H9 (cell line): ENCODE measurements around the gene RSAD2. TPM values are rescaled to one million over a fixed set of nuclear protein-coding genes. Genes with fewer than 3 reads are reported as not detected.

ENCODE experiments used
- DNase-seq: peaks from one replicate; pipeline ENCODE4 v3.0.0-alpha.2; 2017
- H2AFZ ChIP-seq: one replicate; pipeline ENCODE4 v1.6.1; 2013; ENCODE audit warnings: mild to moderate bottlenecking, low read length, control low read depth, moderate library complexity
- H2AK5ac ChIP-seq: 2 replicates; pipeline ENCODE4 v1.6.1; 2013; ENCODE audit warnings: low read length, control low read depth, mixed read lengths; ENCODE audit not compliant: insufficient read length
- H2BK120ac ChIP-seq: one replicate; pipeline ENCODE4 v1.6.1; 2013; ENCODE audit warnings: low read depth, mild to moderate bottlenecking, low read length, control low read depth, inconsistent platforms; ENCODE audit not compliant: poor library complexity, severe bottlenecking
- H2BK12ac ChIP-seq: 2 replicates; pipeline ENCODE4 v1.6.1; 2013; ENCODE audit warnings: low read length, control low read depth, mixed read lengths, low read depth; ENCODE audit not compliant: insufficient read length
- H2BK15ac ChIP-seq: 2 replicates; pipeline ENCODE4 v1.6.1; 2013; ENCODE audit warnings: low read depth, low read length, control low read depth
- H2BK20ac ChIP-seq: one replicate; pipeline ENCODE4 v1.6.1; 2013; ENCODE audit warnings: low read depth, mild to moderate bottlenecking, low read length, control low read depth, inconsistent platforms; ENCODE audit not compliant: poor library complexity, severe bottlenecking
- H2BK5ac ChIP-seq: 2 replicates; pipeline ENCODE4 v1.6.1; 2013; ENCODE audit warnings: low read length, control low read depth, mixed read lengths; ENCODE audit not compliant: insufficient read length
- H3K14ac ChIP-seq: 2 replicates; pipeline ENCODE4 v1.6.1; 2013; ENCODE audit warnings: low read length, control low read depth; ENCODE audit not compliant: insufficient read depth
- H3K18ac ChIP-seq: 2 replicates; pipeline ENCODE4 v1.6.1; 2013; ENCODE audit warnings: low read depth, mild to moderate bottlenecking, mixed read lengths, low read length, control low read depth; ENCODE audit not compliant: insufficient read length
- H3K23ac ChIP-seq: 2 replicates; pipeline ENCODE4 v1.6.1; 2013; ENCODE audit warnings: low read length, control low read depth, mixed read lengths, low read depth; ENCODE audit not compliant: insufficient read length
- H3K23me2 ChIP-seq: 2 replicates; pipeline ENCODE4 v1.6.1; 2013; ENCODE audit warnings: low read depth, mild to moderate bottlenecking, mixed read lengths, low read length, control low read depth; ENCODE audit not compliant: insufficient read length, poor library complexity, severe bottlenecking
- H3K27ac ChIP-seq: 2 replicates; pipeline ENCODE4 v1.5.1; 2013; ENCODE audit warnings: low read length, control low read depth, mixed read lengths, low read depth; ENCODE audit not compliant: insufficient read length
- H3K27me3 ChIP-seq: 2 replicates; pipeline ENCODE4 v1.6.1; 2013; ENCODE audit warnings: low read length, control low read depth, inconsistent platforms; ENCODE audit not compliant: insufficient read depth
- H3K4ac ChIP-seq: 2 replicates; pipeline ENCODE4 v1.6.1; 2013; ENCODE audit warnings: low read depth, mild to moderate bottlenecking, control low read depth, inconsistent platforms, low read length, moderate library complexity
- H3K4me1 ChIP-seq: 2 replicates; pipeline ENCODE4 v1.6.1; 2013; ENCODE audit warnings: low read length, control low read depth, inconsistent platforms; ENCODE audit not compliant: insufficient read depth
- H3K4me2 ChIP-seq: 2 replicates; pipeline ENCODE4 v1.6.1; 2013; ENCODE audit warnings: low read length, control low read depth, mixed read lengths; ENCODE audit not compliant: insufficient read length, insufficient read depth
- H3K56ac ChIP-seq: 2 replicates; pipeline ENCODE4 v1.6.1; 2013; ENCODE audit warnings: low read depth, mild to moderate bottlenecking, mixed read lengths, low read length, control low read depth; ENCODE audit not compliant: insufficient read length
- H3K79me1 ChIP-seq: 2 replicates; pipeline ENCODE4 v1.6.1; 2013; ENCODE audit warnings: low read depth, mild to moderate bottlenecking, moderate library complexity, low read length, control low read depth, inconsistent platforms; ENCODE audit not compliant: insufficient read depth, poor library complexity, severe bottlenecking
- H3K79me2 ChIP-seq: 2 replicates; pipeline ENCODE4 v1.6.1; 2013; ENCODE audit warnings: low read length, control low read depth, inconsistent platforms; ENCODE audit not compliant: insufficient read depth
- H3K9ac ChIP-seq: 2 replicates; pipeline ENCODE4 v1.6.1; 2013; ENCODE audit warnings: low read length, control low read depth, mixed read lengths; ENCODE audit not compliant: insufficient read length; ENCODE audit errors: extremely low read depth
- H3K9me3 ChIP-seq: one replicate; pipeline ENCODE4 v1.6.1; 2013; ENCODE audit warnings: low read depth, low read length, inconsistent platforms; ENCODE audit not compliant: control insufficient read depth
- H3T11ph ChIP-seq: one replicate; pipeline ENCODE4 v1.6.1; 2013; ENCODE audit warnings: mild to moderate bottlenecking, low read length, control low read depth, inconsistent platforms
- H4K20me1 ChIP-seq: one replicate; pipeline ENCODE4 v1.6.1; 2013; ENCODE audit not compliant: control insufficient read depth, insufficient read length, insufficient read depth
- H4K5ac ChIP-seq: 2 replicates; pipeline ENCODE4 v1.6.1; 2013; ENCODE audit warnings: low read depth, mild to moderate bottlenecking, mixed read lengths, low read length, control low read depth; ENCODE audit not compliant: insufficient read length
- H4K8ac ChIP-seq: replicated peaks from 2 replicates; pipeline ENCODE4 v1.6.1; 2013; ENCODE audit warnings: low read length, control low read depth, mixed read lengths, low read depth; ENCODE audit not compliant: insufficient read length
- H4K91ac ChIP-seq: 2 replicates; pipeline ENCODE4 v1.6.1; 2013; ENCODE audit warnings: low read depth, mild to moderate bottlenecking, moderate library complexity, mixed read lengths, low read length, control low read depth; ENCODE audit not compliant: insufficient read length
- H3K27ac Mint-ChIP-seq, 3 experiments: 2 replicates in 2 of 3; 3 replicates in 1 of 3; pipeline ENCODE4 v1.8.0; 2020 to 2021; ENCODE audit warnings: mixed read lengths in 3 of 3, mild to moderate bottlenecking in 1 of 3, moderate library complexity in 1 of 3
- H3K27me3 Mint-ChIP-seq: 2 replicates; pipeline ENCODE4 v1.8.0; 2021; ENCODE audit warnings: low read depth, mild to moderate bottlenecking, moderate library complexity, mixed read lengths
- H3K36me3 Mint-ChIP-seq, 3 experiments: 2 replicates in 2 of 3; 3 replicates in 1 of 3; pipeline ENCODE4 v1.8.0; 2020 to 2021; ENCODE audit warnings: low read depth in 3 of 3, mixed read lengths in 3 of 3; ENCODE audit not compliant: insufficient read depth in 1 of 3
- H3K4me1 Mint-ChIP-seq, 2 experiments: 2 replicates each; pipeline ENCODE4 v1.8.0; 2020; ENCODE audit warnings: mixed read lengths in 2 of 2
- H3K4me3 Mint-ChIP-seq, 2 experiments: 2 replicates in 1 of 2; 3 replicates in 1 of 2; pipeline ENCODE4 v1.8.0; 2020 to 2021; ENCODE audit warnings: mild to moderate bottlenecking in 2 of 2, mixed read lengths in 2 of 2, moderate library complexity in 1 of 2
- H3K9me3 Mint-ChIP-seq, 2 experiments: 2 replicates in 1 of 2; 3 replicates in 1 of 2; pipeline ENCODE4 v1.8.0; 2020; ENCODE audit warnings: mild to moderate bottlenecking in 2 of 2, mixed read lengths in 2 of 2, moderate library complexity in 1 of 2
- WGBS: extraction: QIAGEN DNeasy Blood & Tissue Kit; methylation state at CpG from one replicate; pipeline ENCODE4 v1.1.7; 2013; ENCODE audit warnings: missing lambda C conversion rate, low lambda C conversion rate, mixed read lengths; ENCODE audit not compliant: insufficient read length; ENCODE audit errors: extremely low coverage; 5-methylcytosine and 5-hydroxymethylcytosine counted together
- total RNA-seq: library from RNA; stranded (reverse); gene quantifications from 2 replicates; pipeline ENCODE4 v1.2.1, GENCODE V29; 2021
- TF ChIP-seq, protein P1 (sequence below): fragments of 200-600 bp; sonication (generic); conservative IDR thresholded peaks from 3 replicates; pipeline ENCODE4 v1.8.0; 2021; ENCODE audit warnings: antibody characterized with exemption, mild to moderate bottlenecking

Gene RSAD2
- total RNA-seq, 1 experiment from 2014 or later = not detected

DNA sequence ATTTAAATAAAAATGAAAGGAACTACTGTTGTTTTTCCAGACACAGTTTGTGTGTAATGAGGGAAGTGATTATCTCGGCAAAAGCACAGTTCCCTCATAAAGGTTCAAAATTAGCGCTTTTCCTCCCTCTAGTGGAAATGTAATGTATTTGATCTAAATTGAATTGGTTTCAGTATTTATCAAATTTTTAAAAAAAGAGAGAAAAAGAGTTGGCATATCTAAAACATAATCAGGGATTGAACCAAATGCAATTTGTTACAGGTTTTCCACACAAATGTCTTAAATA lies 49.3 kb upstream of the RSAD2 start:
- Histone ChIP-seq H3K18ac (no peak overlapping the region), H2BK120ac (no peak overlapping the region), H3K27me3 (no peaks in the 10 kb centered on the region), H3K56ac (no peak overlapping the region), H3K27ac (no peak overlapping the region), H2BK5ac (no peak overlapping the region), H2BK20ac (no peak overlapping the region), H3K23ac (no peak overlapping the region), H2AFZ (no peak overlapping the region), H3K23me2 (no peaks in the 10 kb centered on the region), H3K4me2 (no peak overlapping the region), H2AK5ac (no peak overlapping the region), H3K4me1 (no peaks in the 10 kb centered on the region), H4K20me1 (no peaks in the 10 kb centered on the region), H2BK12ac (no peak overlapping the region), H4K8ac (no peak overlapping the region), H3T11ph (no peak overlapping the region), H3K79me1 (no peaks in the 10 kb centered on the region), H4K5ac (no peak overlapping the region), H2BK15ac (no peak overlapping the region), H3K9me3 (no peaks in the 10 kb centered on the region), H4K91ac (no peak overlapping the region), H3K9ac (no peak overlapping the region), H3K14ac (no peak overlapping the region), H3K4ac (no peak overlapping the region), H3K79me2 (no peaks in the 10 kb centered on the region)
- H3K36me3 Mint-ChIP-seq = peaks cover 8 to 19% (median 11%) of the 10 kb centered on the region in 3 experiments
- TF ChIP-seq, protein P1, sequence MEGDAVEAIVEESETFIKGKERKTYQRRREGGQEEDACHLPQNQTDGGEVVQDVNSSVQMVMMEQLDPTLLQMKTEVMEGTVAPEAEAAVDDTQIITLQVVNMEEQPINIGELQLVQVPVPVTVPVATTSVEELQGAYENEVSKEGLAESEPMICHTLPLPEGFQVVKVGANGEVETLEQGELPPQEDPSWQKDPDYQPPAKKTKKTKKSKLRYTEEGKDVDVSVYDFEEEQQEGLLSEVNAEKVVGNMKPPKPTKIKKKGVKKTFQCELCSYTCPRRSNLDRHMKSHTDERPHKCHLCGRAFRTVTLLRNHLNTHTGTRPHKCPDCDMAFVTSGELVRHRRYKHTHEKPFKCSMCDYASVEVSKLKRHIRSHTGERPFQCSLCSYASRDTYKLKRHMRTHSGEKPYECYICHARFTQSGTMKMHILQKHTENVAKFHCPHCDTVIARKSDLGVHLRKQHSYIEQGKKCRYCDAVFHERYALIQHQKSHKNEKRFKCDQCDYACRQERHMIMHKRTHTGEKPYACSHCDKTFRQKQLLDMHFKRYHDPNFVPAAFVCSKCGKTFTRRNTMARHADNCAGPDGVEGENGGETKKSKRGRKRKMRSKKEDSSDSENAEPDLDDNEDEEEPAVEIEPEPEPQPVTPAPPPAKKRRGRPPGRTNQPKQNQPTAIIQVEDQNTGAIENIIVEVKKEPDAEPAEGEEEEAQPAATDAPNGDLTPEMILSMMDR = peak; percentile 66
- H3K4me1 Mint-ChIP-seq = peaks cover 8 to 13% of the 10 kb centered on the region in 2 experiments
- peaks cover 29 to 36% of the 10 kb centered on the region in 2 experiments for H3K9me3 Mint-ChIP-seq
- DNase-seq = no peak
- peak overlapping the region in 2 of 3 experiments; percentile 25 to 37; a peak in 1 of 7 replicates for H3K27ac Mint-ChIP-seq
- no peak overlapping the region for H3K4me3 Mint-ChIP-seq
- H3K27me3 Mint-ChIP-seq = no peaks in the 10 kb centered on the region; the same call in 1 of the 2 replicates
- WGBS = no CpG with 5 or more reads among the region's 2 CpGs
